GM12878 (cell line): Measurements from ENCODE around the gene ARHGAP26. TPM values are rescaled to one million over a fixed set of nuclear protein-coding genes. Genes with fewer than 3 reads are reported as not detected.

Experiments used
- ATAC-seq: fragments of 200-7000 bp; cut with Tn5 transposase; 3 replicates; pipeline ENCODE4 v1.9.1; 2020; ENCODE audit warnings: mild to moderate bottlenecking, moderate library complexity
- BruUV-seq: library from RNA; stranded (reverse); fragments of 400-500 nt; replicated peaks from 2 replicates; lab custom pipeline; 2021; lab: Mats Ljungman, UMichigan
- CTCF ChIA-PET: fragments of 300-600 bp; sonication (Branson Sonifier 250); formaldehyde crosslinking; extraction: SDS; loops from one replicate; lab custom pipeline; 2021; ENCODE audit warnings: inconsistent platforms; lab: Yijun Ruan, JAX
- POLR2A ChIA-PET: fragments of 350-600 bp; formaldehyde crosslinking; extraction: SDS; loops from one replicate; lab custom pipeline; 2021; ENCODE audit warnings: inconsistent platforms; lab: Charles Lee
- RAD21 ChIA-PET: fragments of 300-600 bp; sonication (Branson Sonifier 250); formaldehyde crosslinking; loops from one replicate; lab custom pipeline; 2023; ENCODE audit warnings: antibody characterized with exemption; ENCODE audit not compliant: unreplicated experiment; lab: Charles Lee
- SMC1A ChIA-PET: fragments of 300-600 bp; sonication (Branson Sonifier 250); formaldehyde crosslinking; loops from one replicate; lab custom pipeline; 2023; ENCODE audit not compliant: unreplicated experiment, uncharacterized antibody; lab: Charles Lee
- DNase-seq: peaks from one replicate; pipeline ENCODE4 v3.0.0-alpha.2; 2011; ENCODE audit warnings: low read depth, low spot score
- FAIRE-seq: peaks from 3 replicates; lab custom pipeline; 2011; peaks lifted over from hg19 to GRCh38; lab: Jason Lieb, UNC
- H2AFZ ChIP-seq: 2 replicates; pipeline ENCODE4 v1.6.0; 2011; ENCODE audit warnings: low read depth, low read length, control low read depth; ENCODE audit not compliant: control insufficient read depth
- H3K27ac ChIP-seq: 2 replicates; pipeline ENCODE4 v1.5.1; 2011; ENCODE audit warnings: control low read depth; ENCODE audit not compliant: control insufficient read depth, insufficient read depth
- H3K27me3 ChIP-seq, 2 experiments: replicated peaks in 1 of 2; 2 replicates each; pipeline versions ENCODE4 v1.6.0 to v1.6.1; 2011; ENCODE audit warnings: low read length in 1 of 2; ENCODE audit not compliant: control insufficient read depth in 2 of 2, insufficient read depth in 2 of 2
- H3K36me3 ChIP-seq, 2 experiments: 2 replicates each; pipeline ENCODE4 v1.5.1; 2011; ENCODE audit warnings: low read length in 1 of 2; ENCODE audit not compliant: control insufficient read depth in 2 of 2, insufficient read depth in 2 of 2
- H3K4me1 ChIP-seq: 2 replicates; pipeline ENCODE4 v1.6.1; 2011; ENCODE audit warnings: mild to moderate bottlenecking, low read length, moderate library complexity, mixed read lengths; ENCODE audit not compliant: control insufficient read depth, insufficient read depth
- H3K4me2 ChIP-seq: 2 replicates; pipeline ENCODE4 v1.6.0; 2011; ENCODE audit warnings: control low read depth; ENCODE audit not compliant: control insufficient read depth, insufficient read depth
- H3K4me3 ChIP-seq: fragments of 200-600 bp; sonication (generic); 2 replicates; pipeline ENCODE4 v1.5.1; 2016
- H3K79me2 ChIP-seq: 2 replicates; pipeline ENCODE4 v1.6.0; 2011; ENCODE audit warnings: low read length; ENCODE audit not compliant: control insufficient read depth, insufficient read depth
- H3K9ac ChIP-seq: 2 replicates; pipeline ENCODE4 v1.8.0; 2011; ENCODE audit warnings: low read length, control low read depth, mixed read lengths; ENCODE audit not compliant: control insufficient read depth, insufficient read depth
- H3K9me3 ChIP-seq: replicated peaks from 3 replicates; pipeline ENCODE4 v1.5.1; 2011; ENCODE audit warnings: mild to moderate bottlenecking, low read length; ENCODE audit not compliant: control insufficient read depth, insufficient read depth
- H4K20me1 ChIP-seq: 2 replicates; pipeline ENCODE4 v1.6.0; 2011; ENCODE audit not compliant: control insufficient read depth, insufficient read depth
- EGR1 ChIP-seq, 2 experiments: IDR thresholded peaks; 1 replicate in 1 of 2; 2 replicates in 1 of 2; pipeline ENCODE4 v1.6.1; 2011 to 2012; ENCODE audit warnings: low read depth in 2 of 2, low read length in 2 of 2, borderline replicate concordance in 1 of 2, mild to moderate bottlenecking in 1 of 2, moderate library complexity in 1 of 2
- HCFC1 ChIP-seq: fragments of 150-350 bp; IDR thresholded peaks from 2 replicates; pipeline ENCODE4 v1.6.1; 2014; ENCODE audit warnings: low read length
- HDGF ChIP-seq: fragments of 450-650 bp; IDR thresholded peaks from 2 replicates; pipeline ENCODE4 v1.6.1; 2016; ENCODE audit warnings: antibody characterized with exemption
- MEF2A ChIP-seq: IDR thresholded peaks from 2 replicates; pipeline ENCODE4 v1.6.1; 2011; ENCODE audit warnings: low read depth, mild to moderate bottlenecking, low read length, moderate library complexity; ENCODE audit not compliant: insufficient read depth
- MEF2B ChIP-seq: fragments of 450-650 bp; IDR thresholded peaks from 2 replicates; pipeline ENCODE4 v1.6.1; 2018; ENCODE audit warnings: mild to moderate bottlenecking, moderate library complexity; ENCODE audit not compliant: partially characterized antibody, poor library complexity, severe bottlenecking
- NFXL1 ChIP-seq: fragments of 450-650 bp; IDR thresholded peaks from 2 replicates; pipeline ENCODE4 v1.6.1; 2017; ENCODE audit warnings: antibody characterized with exemption, mild to moderate bottlenecking, borderline replicate concordance
- PAX5 ChIP-seq: IDR thresholded peaks from 2 replicates; pipeline ENCODE4 v1.6.1; 2011; ENCODE audit warnings: low read depth, low read length, borderline replicate concordance
- RAD21 ChIP-seq: IDR thresholded peaks from 2 replicates; pipeline ENCODE4 v1.6.1; 2011; ENCODE audit warnings: mild to moderate bottlenecking, low read depth, low read length, moderate library complexity; ENCODE audit not compliant: insufficient read depth
- RUNX3 ChIP-seq: IDR thresholded peaks from 2 replicates; pipeline ENCODE4 v1.6.1; 2012; ENCODE audit warnings: low read length, inconsistent platforms
- SIX5 ChIP-seq: IDR thresholded peaks from 2 replicates; pipeline ENCODE4 v1.6.1; 2011; ENCODE audit warnings: mild to moderate bottlenecking, low read depth, low read length, moderate library complexity; ENCODE audit not compliant: severe bottlenecking
- SMAD5 ChIP-seq: IDR thresholded peaks from 2 replicates; pipeline ENCODE4 v1.6.1; 2016; ENCODE audit warnings: antibody characterized with exemption, low read depth
- WGBS: methylation state at CpG from one replicate; pipeline ENCODE4 v1.1.6; 2016; ENCODE audit warnings: low lambda C conversion rate; ENCODE audit not compliant: insufficient replicate concordance, insufficient coverage; ENCODE audit errors: missing lambda C conversion rate; 5-methylcytosine and 5-hydroxymethylcytosine counted together
- in situ Hi-C: fragments of 300-500 bp; cut with MboI; formaldehyde crosslinking; loops from 9 replicates; pipeline ENCODE4 v1.14.3; 2018; ENCODE audit warnings: mixed read lengths
- intact Hi-C: fragments of 100-400 bp; cut with micrococcal nuclease; formaldehyde crosslinking; loops from one replicate; pipeline ENCODE4 v1.14.2; 2022; ENCODE audit not compliant: unreplicated experiment
- polyA plus RNA-seq, 11 experiments: library from polyadenylated mRNA; depleted of rRNA in 4 of 11; unstranded in 6 of 11; stranded (reverse) in 5 of 11; fragments of >200 nt; fragmentation: Nextera tagmentation in 4 of 11; fragmentation: Illumina TruSeq in 1 of 11; extraction: Ambion mirVana in 4 of 11; extraction: Trizol in 1 of 11; gene quantifications; 1 replicate in 1 of 11; 2 replicates in 10 of 11; pipeline versions ENCODE4 v1.2.1 to v1.2.3, GENCODE V29; 2011 to 2016; ENCODE audit warnings: inconsistent platforms in 2 of 11, missing spikeins in 2 of 11, low read depth in 1 of 11
- total RNA-seq, 4 experiments: library from RNA; depleted of rRNA in 3 of 4; stranded (reverse); fragments of >200 nt in 3 of 4; fragmentation: Illumina TruSeq in 1 of 4; extraction: Trizol in 1 of 4; gene quantifications; 2 replicates each; pipeline versions ENCODE4 v1.2.1 to v1.2.3, GENCODE V29; 2013 to 2021
- TF ChIP-seq, protein P1 (sequence below): fragments of 450-650 bp; IDR thresholded peaks from 2 replicates; pipeline ENCODE4 v1.6.1; 2017; ENCODE audit warnings: mild to moderate bottlenecking, moderate library complexity
- TF ChIP-seq, protein P2 (sequence below): IDR thresholded peaks from 2 replicates; pipeline ENCODE4 v1.6.1; 2012; ENCODE audit warnings: low read length, inconsistent platforms
- TF ChIP-seq, protein P3 (sequence below): fragments of 450-650 bp; IDR thresholded peaks from 2 replicates; pipeline ENCODE4 v1.6.1; 2018; ENCODE audit warnings: mild to moderate bottlenecking, low read depth, moderate library complexity; ENCODE audit not compliant: partially characterized antibody

The ARHGAP26 gene
- total and polyA plus RNA-seq, 10 of the 15 experiments (the other 5 are each of a cell fraction or from before 2014, with no cell fraction given), result 9.4 to 41.5 (median 19.3) TPM

DNA sequence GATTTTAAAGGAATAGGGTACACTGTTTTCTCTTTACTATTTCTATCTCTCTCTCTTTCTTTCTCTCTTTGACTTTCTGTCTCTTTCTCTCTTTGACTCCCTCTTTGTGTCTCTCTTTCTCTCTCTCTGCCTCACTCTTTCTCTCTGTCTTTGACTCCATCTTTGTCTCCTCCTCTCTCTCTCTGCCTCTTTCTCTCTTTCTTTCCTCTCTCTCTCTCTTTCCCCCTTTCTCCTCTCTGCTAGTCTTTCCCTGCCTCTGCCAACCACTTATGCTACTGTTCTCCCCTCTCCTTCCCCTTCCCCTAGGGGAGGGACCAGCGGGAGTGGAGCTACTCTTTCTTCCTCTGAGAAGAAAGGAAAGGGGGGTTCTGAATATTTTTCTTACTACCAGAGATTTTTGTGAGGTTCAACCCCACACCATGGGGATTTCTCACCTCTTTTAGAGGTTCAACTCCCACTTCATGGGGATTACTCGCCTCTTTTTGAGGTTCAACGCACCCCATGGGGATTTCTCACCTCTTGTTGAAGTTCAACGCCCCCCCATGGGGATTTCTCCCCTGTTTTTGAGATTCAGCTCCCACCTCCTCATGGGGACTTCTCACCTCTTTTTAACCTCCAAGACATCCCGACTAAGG is 323.4 kb downstream of the ARHGAP26 start:
- Histone ChIP-seq H3K9ac (no peak overlapping the region; the same call in 1 of the 2 replicates), H2AFZ (no peak overlapping the region), H3K79me2 (no peaks in the 10 kb centered on the region), H3K36me3 (no peaks in the 10 kb centered on the region), H3K4me3 (peak overlapping the region; percentile 54), H3K27me3 (no peaks in the 10 kb centered on the region), H4K20me1 (no peaks in the 10 kb centered on the region), H3K9me3 (peaks cover 1% of the 10 kb centered on the region; the same call in 2 of the 3 replicates), H3K4me2 (no peak overlapping the region), H3K4me1 (no peaks in the 10 kb centered on the region), H3K27ac (0 out of 2 replicates have a peak overlapping the region, but pooled peaks have one; percentile 34)
- TF ChIP-seq HCFC1, result no peak
- TF ChIP-seq, protein P1, sequence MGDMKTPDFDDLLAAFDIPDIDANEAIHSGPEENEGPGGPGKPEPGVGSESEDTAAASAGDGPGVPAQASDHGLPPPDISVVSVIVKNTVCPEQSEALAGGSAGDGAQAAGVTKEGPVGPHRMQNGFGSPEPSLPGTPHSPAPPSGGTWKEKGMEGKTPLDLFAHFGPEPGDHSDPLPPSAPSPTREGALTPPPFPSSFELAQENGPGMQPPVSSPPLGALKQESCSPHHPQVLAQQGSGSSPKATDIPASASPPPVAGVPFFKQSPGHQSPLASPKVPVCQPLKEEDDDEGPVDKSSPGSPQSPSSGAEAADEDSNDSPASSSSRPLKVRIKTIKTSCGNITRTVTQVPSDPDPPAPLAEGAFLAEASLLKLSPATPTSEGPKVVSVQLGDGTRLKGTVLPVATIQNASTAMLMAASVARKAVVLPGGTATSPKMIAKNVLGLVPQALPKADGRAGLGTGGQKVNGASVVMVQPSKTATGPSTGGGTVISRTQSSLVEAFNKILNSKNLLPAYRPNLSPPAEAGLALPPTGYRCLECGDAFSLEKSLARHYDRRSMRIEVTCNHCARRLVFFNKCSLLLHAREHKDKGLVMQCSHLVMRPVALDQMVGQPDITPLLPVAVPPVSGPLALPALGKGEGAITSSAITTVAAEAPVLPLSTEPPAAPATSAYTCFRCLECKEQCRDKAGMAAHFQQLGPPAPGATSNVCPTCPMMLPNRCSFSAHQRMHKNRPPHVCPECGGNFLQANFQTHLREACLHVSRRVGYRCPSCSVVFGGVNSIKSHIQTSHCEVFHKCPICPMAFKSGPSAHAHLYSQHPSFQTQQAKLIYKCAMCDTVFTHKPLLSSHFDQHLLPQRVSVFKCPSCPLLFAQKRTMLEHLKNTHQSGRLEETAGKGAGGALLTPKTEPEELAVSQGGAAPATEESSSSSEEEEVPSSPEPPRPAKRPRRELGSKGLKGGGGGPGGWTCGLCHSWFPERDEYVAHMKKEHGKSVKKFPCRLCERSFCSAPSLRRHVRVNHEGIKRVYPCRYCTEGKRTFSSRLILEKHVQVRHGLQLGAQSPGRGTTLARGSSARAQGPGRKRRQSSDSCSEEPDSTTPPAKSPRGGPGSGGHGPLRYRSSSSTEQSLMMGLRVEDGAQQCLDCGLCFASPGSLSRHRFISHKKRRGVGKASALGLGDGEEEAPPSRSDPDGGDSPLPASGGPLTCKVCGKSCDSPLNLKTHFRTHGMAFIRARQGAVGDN, result no peak
- TF ChIP-seq HDGF, result 0 out of 2 replicates have a peak, but pooled peaks have one; percentile 42
- 0 out of 2 replicates have a peak, but pooled peaks have one; percentile 7 for TF ChIP-seq MEF2A
- TF ChIP-seq, protein P2, sequence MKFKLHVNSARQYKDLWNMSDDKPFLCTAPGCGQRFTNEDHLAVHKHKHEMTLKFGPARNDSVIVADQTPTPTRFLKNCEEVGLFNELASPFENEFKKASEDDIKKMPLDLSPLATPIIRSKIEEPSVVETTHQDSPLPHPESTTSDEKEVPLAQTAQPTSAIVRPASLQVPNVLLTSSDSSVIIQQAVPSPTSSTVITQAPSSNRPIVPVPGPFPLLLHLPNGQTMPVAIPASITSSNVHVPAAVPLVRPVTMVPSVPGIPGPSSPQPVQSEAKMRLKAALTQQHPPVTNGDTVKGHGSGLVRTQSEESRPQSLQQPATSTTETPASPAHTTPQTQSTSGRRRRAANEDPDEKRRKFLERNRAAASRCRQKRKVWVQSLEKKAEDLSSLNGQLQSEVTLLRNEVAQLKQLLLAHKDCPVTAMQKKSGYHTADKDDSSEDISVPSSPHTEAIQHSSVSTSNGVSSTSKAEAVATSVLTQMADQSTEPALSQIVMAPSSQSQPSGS, result peak; percentile 20; the same call in 1 of the 2 replicates
- TF ChIP-seq RAD21, result peak; percentile 38
- TF ChIP-seq, protein P3, sequence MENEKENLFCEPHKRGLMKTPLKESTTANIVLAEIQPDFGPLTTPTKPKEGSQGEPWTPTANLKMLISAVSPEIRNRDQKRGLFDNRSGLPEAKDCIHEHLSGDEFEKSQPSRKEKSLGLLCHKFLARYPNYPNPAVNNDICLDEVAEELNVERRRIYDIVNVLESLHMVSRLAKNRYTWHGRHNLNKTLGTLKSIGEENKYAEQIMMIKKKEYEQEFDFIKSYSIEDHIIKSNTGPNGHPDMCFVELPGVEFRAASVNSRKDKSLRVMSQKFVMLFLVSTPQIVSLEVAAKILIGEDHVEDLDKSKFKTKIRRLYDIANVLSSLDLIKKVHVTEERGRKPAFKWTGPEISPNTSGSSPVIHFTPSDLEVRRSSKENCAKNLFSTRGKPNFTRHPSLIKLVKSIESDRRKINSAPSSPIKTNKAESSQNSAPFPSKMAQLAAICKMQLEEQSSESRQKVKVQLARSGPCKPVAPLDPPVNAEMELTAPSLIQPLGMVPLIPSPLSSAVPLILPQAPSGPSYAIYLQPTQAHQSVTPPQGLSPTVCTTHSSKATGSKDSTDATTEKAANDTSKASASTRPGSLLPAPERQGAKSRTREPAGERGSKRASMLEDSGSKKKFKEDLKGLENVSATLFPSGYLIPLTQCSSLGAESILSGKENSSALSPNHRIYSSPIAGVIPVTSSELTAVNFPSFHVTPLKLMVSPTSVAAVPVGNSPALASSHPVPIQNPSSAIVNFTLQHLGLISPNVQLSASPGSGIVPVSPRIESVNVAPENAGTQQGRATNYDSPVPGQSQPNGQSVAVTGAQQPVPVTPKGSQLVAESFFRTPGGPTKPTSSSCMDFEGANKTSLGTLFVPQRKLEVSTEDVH, result no peak
- no peak for TF ChIP-seq NFXL1
- TF ChIP-seq SIX5, result no peak
- peak; percentile 52 for TF ChIP-seq RUNX3
- TF ChIP-seq SMAD5, result no peak
- peak; percentile 23 for TF ChIP-seq MEF2B
- TF ChIP-seq PAX5, result no peak
- TF ChIP-seq EGR1 (IDR thresholded peaks at IDR 0.05; ENCODE audit: borderline replicate concordance in 1 of 2, low read depth in 2 of 2, low read length in 2 of 2), result no peak
- BruUV-seq, result no TSS peak
- FAIRE-seq (no peak), ATAC-seq (peak; percentile 45), DNase-seq (no peak)
- ChIA-PET RAD21 (interaction anchor here (1.1 to 2.3 kb wide), 9 partner anchors 10 to 875 kb away, joined by 3 to 15 read pairs (median 5); no protein-coding TSS in a partner anchor), SMC1A (interaction anchor here (0.8 to 1.8 kb wide), 13 partner anchors 12 to 192 kb away, joined by 3 to 7 read pairs (median 4); no protein-coding TSS in a partner anchor), CTCF (interaction anchor here (0.6 to 1.6 kb wide), 10 partner anchors 13 to 416 kb away, joined by 3 to 5 read pairs (median 3); no protein-coding TSS in a partner anchor), POLR2A (no interaction called here)
- in situ Hi-C loops, result no loop called here
- 68% methylated on average over 4 of the region's 5 CpGs for WGBS
- intact Hi-C loops, result no loop called here
